ENCODE measurements around the gene KLHL40. TPM values are rescaled to one million over a fixed set of nuclear protein-coding genes. Genes with fewer than 3 reads are reported as not detected.

Gene KLHL40
- total and polyA plus RNA-seq, 9 of the 15 experiments (the other 6 are each of a cell fraction or from before 2014, with no cell fraction given), result not detected

DNA sequence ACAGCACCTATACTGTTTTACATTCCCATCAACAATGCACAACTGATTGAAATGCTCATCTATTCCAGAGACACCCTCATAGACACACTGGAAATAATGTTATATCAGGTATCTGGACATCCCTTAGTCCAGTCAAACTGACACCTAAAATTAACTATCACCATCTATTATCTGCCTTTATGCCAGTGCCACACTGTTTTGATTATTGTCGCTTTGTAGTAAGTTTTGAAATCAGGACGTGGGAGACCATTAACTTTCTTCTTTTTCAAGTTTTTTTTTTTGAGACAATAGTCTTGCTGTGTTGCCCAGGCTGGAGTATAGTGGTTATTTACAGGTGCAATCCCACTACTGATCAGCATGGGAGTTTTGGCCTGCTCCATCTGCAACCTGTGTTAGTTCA, 9.4 kb upstream of the KLHL40 start:
- WGBS (ENCODE audit: insufficient coverage, low coverage, missing lambda C conversion rate), result 3% methylated on average over 2 of the region's 2 CpGs
- H3K4me1 ChIP-seq (replicated peaks in 1 of 2; ENCODE audit: control insufficient read depth in 2 of 2, insufficient read depth in 2 of 2, low read length in 2 of 2), result no peaks in the 10 kb centered on the region
- H3K9me1 ChIP-seq (ENCODE audit: control insufficient read depth, insufficient read depth, low read length), result no peaks in the 10 kb centered on the region
- no peaks in the 10 kb centered on the region for H4K20me1 ChIP-seq (replicated peaks; ENCODE audit: control insufficient read depth, insufficient read depth, low read length)
- POLR2A ChIA-PET, result interaction anchor here (1.2 kb wide), 1 partner anchor 23 kb away, joined by 3 read pairs; no protein-coding TSS in a partner anchor
- no peak for ATAC-seq
- H3K36me3 ChIP-seq (ENCODE audit: control insufficient read depth, insufficient read depth, low read length), result no peaks in the 10 kb centered on the region
- no peaks in the 10 kb centered on the region for H3K79me2 ChIP-seq (ENCODE audit: control insufficient read depth, insufficient read depth, low read length)
- intact Hi-C loops (cut with micrococcal nuclease) (no loop called here), in situ Hi-C loops (cut with MboI) (no loop called here)
- H3K9me3 ChIP-seq (replicated peaks; ENCODE audit: control insufficient read depth, insufficient read depth, low read depth, low read length), result no peaks in the 10 kb centered on the region
- FAIRE-seq, result no peak
- no TSS peak for BruUV-seq (replicated peaks)
- no peak for TF ChIP-seq PHTF2 (CRISPR knock-in tag; IDR thresholded peaks at IDR 0.05)
- 0 out of 2 replicates have a peak, but pooled peaks have one; percentile 15 for TF ChIP-seq TRIM28 (IDR thresholded peaks at IDR 0.05)
- no peak for TF ChIP-seq KAT7 (CRISPR knock-in tag; IDR thresholded peaks at IDR 0.05; ENCODE audit: borderline replicate concordance)
- peak; percentile 86 for TF ChIP-seq RBM25 (IDR thresholded peaks at IDR 0.05; ENCODE audit: low read depth, low read length, severe bottlenecking)
- no peak for TF ChIP-seq RBFOX2 (IDR thresholded peaks at IDR 0.05; ENCODE audit: low read depth, low read length)
- H3K27me3 ChIP-seq (ENCODE audit: control insufficient read depth in 2 of 2, insufficient read depth in 2 of 2, low read length in 2 of 2), result peaks cover 11 to 16% of the 10 kb centered on the region in 2 experiments; a peak in 4 of 5 replicates
- H3K4me2 ChIP-seq (ENCODE audit: insufficient read depth, low read length), result no peak overlapping the region
- no peak overlapping the region for H2AFZ ChIP-seq (ENCODE audit: low read depth, low read length)
- CTCF ChIA-PET (ENCODE audit: low intra/inter-chr PET ratio), result no interaction called here
- no peak overlapping the region for H3K27ac ChIP-seq (ENCODE audit: extremely low read depth, low read depth, low read length)
- DNase-seq (ENCODE audit: extremely low read depth in 1 of 4, low spot score in 3 of 4), result no peak
- no peak overlapping the region for H3K4me3 ChIP-seq
- H3K9ac ChIP-seq (ENCODE audit: insufficient read depth in 1 of 2, low read depth in 2 of 2, low read length in 2 of 2), result no peak overlapping the region

DNA sequence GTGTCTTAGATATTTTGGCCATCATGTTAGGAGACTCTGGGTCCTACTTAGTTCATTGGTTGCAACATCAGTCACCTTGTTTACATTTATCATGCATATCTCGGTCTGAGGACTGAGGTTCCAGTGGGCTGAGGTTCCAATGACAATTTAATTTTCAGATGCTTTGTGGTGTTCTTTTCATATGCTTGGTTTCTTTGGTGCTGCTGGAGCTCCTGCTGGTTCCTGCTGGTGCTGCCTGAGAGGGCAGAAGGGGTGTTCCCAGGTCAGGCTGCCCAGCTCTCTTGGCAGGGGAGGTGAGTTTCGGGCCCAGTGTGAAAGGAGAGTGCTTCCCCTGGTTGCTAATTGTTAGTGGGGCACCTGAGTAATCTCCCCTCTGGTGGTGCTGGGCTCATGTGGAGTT, 6.9 kb upstream of the KLHL40 start:
- POLR2A ChIA-PET, result no interaction called here
- Histone ChIP-seq H3K9me1 (ENCODE audit: control insufficient read depth, insufficient read depth, low read length) (no peaks in the 10 kb centered on the region), H3K79me2 (ENCODE audit: control insufficient read depth, insufficient read depth, low read length) (no peaks in the 10 kb centered on the region), H4K20me1 (replicated peaks; ENCODE audit: control insufficient read depth, insufficient read depth, low read length) (no peaks in the 10 kb centered on the region), H2AFZ (ENCODE audit: low read depth, low read length) (no peak overlapping the region), H3K27ac (ENCODE audit: extremely low read depth, low read depth, low read length) (no peak overlapping the region), H3K9me3 (replicated peaks; ENCODE audit: control insufficient read depth, insufficient read depth, low read depth, low read length) (no peaks in the 10 kb centered on the region), H3K36me3 (ENCODE audit: control insufficient read depth, insufficient read depth, low read length) (no peaks in the 10 kb centered on the region), H3K4me2 (ENCODE audit: insufficient read depth, low read length) (no peak overlapping the region), H3K9ac (ENCODE audit: insufficient read depth in 1 of 2, low read depth in 2 of 2, low read length in 2 of 2) (no peak overlapping the region), H3K4me1 (replicated peaks in 1 of 2; ENCODE audit: control insufficient read depth in 2 of 2, insufficient read depth in 2 of 2, low read length in 2 of 2) (peaks cover 2% of the 10 kb centered on the region in 2 experiments; a peak in 3 of 5 replicates), H3K4me3 (no peak overlapping the region), H3K27me3 (ENCODE audit: control insufficient read depth in 2 of 2, insufficient read depth in 2 of 2, low read length in 2 of 2) (peaks cover 11 to 24% of the 10 kb centered on the region in 2 experiments; a peak in 4 of 5 replicates)
- no peak for FAIRE-seq
- intact Hi-C loops (cut with micrococcal nuclease), result no loop called here
- BruUV-seq (replicated peaks), result no TSS peak
- DNase-seq (ENCODE audit: extremely low read depth in 1 of 4, low spot score in 3 of 4), result no peak
- 0% methylated on average over 2 of the region's 2 CpGs for WGBS (ENCODE audit: insufficient coverage, low coverage, missing lambda C conversion rate)
- CTCF ChIA-PET (ENCODE audit: low intra/inter-chr PET ratio), result no interaction called here
- in situ Hi-C loops (cut with MboI), result no loop called here
- no peak for ATAC-seq
- no peak for TF ChIP-seq NR4A1 (CRISPR knock-in tag; IDR thresholded peaks at IDR 0.05)
- no peak for TF ChIP-seq NR4A1 (tag; IDR thresholded peaks at IDR 0.05)
- TF ChIP-seq NFXL1 (CRISPR knock-in tag; IDR thresholded peaks at IDR 0.05), result no peak
- no peak for TF ChIP-seq ESRRB (CRISPR knock-in tag; IDR thresholded peaks at IDR 0.05; ENCODE audit: borderline replicate concordance)
- TF ChIP-seq ILK (tag; IDR thresholded peaks at IDR 0.05; ENCODE audit: borderline replicate concordance, low read depth), result no peak
- no peak for TF ChIP-seq ARNT (IDR thresholded peaks at IDR 0.05)
- TF ChIP-seq SREBF2 (CRISPR knock-in tag; IDR thresholded peaks at IDR 0.05), result no peak
- TF ChIP-seq, protein P1, sequence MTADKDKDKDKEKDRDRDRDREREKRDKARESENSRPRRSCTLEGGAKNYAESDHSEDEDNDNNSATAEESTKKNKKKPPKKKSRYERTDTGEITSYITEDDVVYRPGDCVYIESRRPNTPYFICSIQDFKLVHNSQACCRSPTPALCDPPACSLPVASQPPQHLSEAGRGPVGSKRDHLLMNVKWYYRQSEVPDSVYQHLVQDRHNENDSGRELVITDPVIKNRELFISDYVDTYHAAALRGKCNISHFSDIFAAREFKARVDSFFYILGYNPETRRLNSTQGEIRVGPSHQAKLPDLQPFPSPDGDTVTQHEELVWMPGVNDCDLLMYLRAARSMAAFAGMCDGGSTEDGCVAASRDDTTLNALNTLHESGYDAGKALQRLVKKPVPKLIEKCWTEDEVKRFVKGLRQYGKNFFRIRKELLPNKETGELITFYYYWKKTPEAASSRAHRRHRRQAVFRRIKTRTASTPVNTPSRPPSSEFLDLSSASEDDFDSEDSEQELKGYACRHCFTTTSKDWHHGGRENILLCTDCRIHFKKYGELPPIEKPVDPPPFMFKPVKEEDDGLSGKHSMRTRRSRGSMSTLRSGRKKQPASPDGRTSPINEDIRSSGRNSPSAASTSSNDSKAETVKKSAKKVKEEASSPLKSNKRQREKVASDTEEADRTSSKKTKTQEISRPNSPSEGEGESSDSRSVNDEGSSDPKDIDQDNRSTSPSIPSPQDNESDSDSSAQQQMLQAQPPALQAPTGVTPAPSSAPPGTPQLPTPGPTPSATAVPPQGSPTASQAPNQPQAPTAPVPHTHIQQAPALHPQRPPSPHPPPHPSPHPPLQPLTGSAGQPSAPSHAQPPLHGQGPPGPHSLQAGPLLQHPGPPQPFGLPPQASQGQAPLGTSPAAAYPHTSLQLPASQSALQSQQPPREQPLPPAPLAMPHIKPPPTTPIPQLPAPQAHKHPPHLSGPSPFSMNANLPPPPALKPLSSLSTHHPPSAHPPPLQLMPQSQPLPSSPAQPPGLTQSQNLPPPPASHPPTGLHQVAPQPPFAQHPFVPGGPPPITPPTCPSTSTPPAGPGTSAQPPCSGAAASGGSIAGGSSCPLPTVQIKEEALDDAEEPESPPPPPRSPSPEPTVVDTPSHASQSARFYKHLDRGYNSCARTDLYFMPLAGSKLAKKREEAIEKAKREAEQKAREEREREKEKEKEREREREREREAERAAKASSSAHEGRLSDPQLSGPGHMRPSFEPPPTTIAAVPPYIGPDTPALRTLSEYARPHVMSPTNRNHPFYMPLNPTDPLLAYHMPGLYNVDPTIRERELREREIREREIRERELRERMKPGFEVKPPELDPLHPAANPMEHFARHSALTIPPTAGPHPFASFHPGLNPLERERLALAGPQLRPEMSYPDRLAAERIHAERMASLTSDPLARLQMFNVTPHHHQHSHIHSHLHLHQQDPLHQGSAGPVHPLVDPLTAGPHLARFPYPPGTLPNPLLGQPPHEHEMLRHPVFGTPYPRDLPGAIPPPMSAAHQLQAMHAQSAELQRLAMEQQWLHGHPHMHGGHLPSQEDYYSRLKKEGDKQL (CRISPR knock-in tag; IDR thresholded peaks at IDR 0.05; ENCODE audit: borderline replicate concordance), result no peak
